ENCODE data around the gene ITIH1. TPM values are rescaled to one million over a fixed set of nuclear protein-coding genes. Genes with fewer than 3 reads are reported as not detected.
A peak's percentile ranks its signal among the peaks of the same experiment; 100 is the strongest.

Gene ITIH1
- total and polyA plus RNA-seq, 2 experiments from 2014 or later, result not detected

GRCh38 chr3:52817221-52817620 is 39.8 kb downstream of the ITIH1 start:
- no peak overlapping the region for H3K4me3 ChIP-seq
- H3K4me2 ChIP-seq (ENCODE audit: unreplicated experiment), result no peak overlapping the region
- in situ Hi-C loops (cut with MboI), result no loop called here
- 92 to 95% methylated on average over 10 of the region's 10 CpGs for WGBS, 2 experiments (ENCODE audit: low coverage in 1 of 2, low lambda C conversion rate in 2 of 2, missing lambda C conversion rate in 2 of 2)
- no peaks in the 10 kb centered on the region for H3K79me2 ChIP-seq (ENCODE audit: insufficient read depth)
- no peaks in the 10 kb centered on the region for H3K9me2 ChIP-seq (ENCODE audit: insufficient read depth)
- H3K27ac ChIP-seq, result no peak overlapping the region
- no peaks in the 10 kb centered on the region for H3K27me3 ChIP-seq (replicated peaks; ENCODE audit: insufficient read depth)
- H4K20me1 ChIP-seq (ENCODE audit: insufficient read depth), result no peaks in the 10 kb centered on the region
- no peaks in the 10 kb centered on the region for H3K4me1 ChIP-seq (ENCODE audit: insufficient read depth)
- TF ChIP-seq EZH2phosphoT487 (IDR thresholded peaks at IDR 0.05; ENCODE audit: insufficient read depth, low read depth), result no peak
- no peak for TF ChIP-seq EZH2 (IDR thresholded peaks at IDR 0.05; ENCODE audit: insufficient read depth, poor library complexity, severe bottlenecking)
- H3F3A ChIP-seq (ENCODE audit: insufficient read depth), result no peaks in the 10 kb centered on the region
- no peaks in the 10 kb centered on the region for H3K36me3 ChIP-seq (ENCODE audit: low read depth)
- H3K9me3 ChIP-seq (ENCODE audit: low read depth), result no peaks in the 10 kb centered on the region
- H2AFZ ChIP-seq, result no peak overlapping the region
- DNase-seq, result no peak
- no peak overlapping the region for H3K9ac ChIP-seq

GRCh38 chr3:52817860-52818259 is 40.5 kb downstream of the ITIH1 start:
- Histone ChIP-seq H3K4me3 (no peak overlapping the region), H3K79me2 (ENCODE audit: insufficient read depth) (no peaks in the 10 kb centered on the region), H3K27me3 (replicated peaks; ENCODE audit: insufficient read depth) (no peaks in the 10 kb centered on the region), H3F3A (ENCODE audit: insufficient read depth) (no peaks in the 10 kb centered on the region), H2AFZ (no peak overlapping the region), H3K9me3 (ENCODE audit: low read depth) (no peaks in the 10 kb centered on the region), H3K4me1 (ENCODE audit: insufficient read depth) (no peaks in the 10 kb centered on the region), H3K4me2 (ENCODE audit: unreplicated experiment) (no peak overlapping the region), H3K9me2 (ENCODE audit: insufficient read depth) (no peaks in the 10 kb centered on the region), H3K36me3 (ENCODE audit: low read depth) (no peaks in the 10 kb centered on the region), H3K27ac (no peak overlapping the region), H3K9ac (no peak overlapping the region), H4K20me1 (ENCODE audit: insufficient read depth) (no peaks in the 10 kb centered on the region)
- in situ Hi-C loops (cut with MboI), result no loop called here
- TF ChIP-seq EZH2phosphoT487 (IDR thresholded peaks at IDR 0.05; ENCODE audit: insufficient read depth, low read depth), result no peak
- no peak for TF ChIP-seq EZH2 (IDR thresholded peaks at IDR 0.05; ENCODE audit: insufficient read depth, poor library complexity, severe bottlenecking)
- WGBS, 2 experiments (ENCODE audit: low coverage in 1 of 2, low lambda C conversion rate in 2 of 2, missing lambda C conversion rate in 2 of 2), result 88 to 91% methylated on average over 7 of the region's 7 CpGs
- no peak for DNase-seq

GRCh38 chr3:52819936-52820335 is 42.5 kb downstream of the ITIH1 start:
- 82 to 90% methylated on average over 2 of the region's 2 CpGs for WGBS, 2 experiments (ENCODE audit: low coverage in 1 of 2, low lambda C conversion rate in 2 of 2, missing lambda C conversion rate in 2 of 2)
- in situ Hi-C loops (cut with MboI), result no loop called here
- H3K27ac ChIP-seq, result no peak overlapping the region

GRCh38 chr3:52820736-52821135 is 43.3 kb downstream of the ITIH1 start:
- Histone ChIP-seq H3K4me1 (ENCODE audit: insufficient read depth) (no peaks in the 10 kb centered on the region), H4K20me1 (ENCODE audit: insufficient read depth) (no peaks in the 10 kb centered on the region), H3K79me2 (ENCODE audit: insufficient read depth) (no peaks in the 10 kb centered on the region), H2AFZ (no peak overlapping the region), H3K9ac (no peak overlapping the region), H3K4me2 (ENCODE audit: unreplicated experiment) (no peak overlapping the region), H3F3A (ENCODE audit: insufficient read depth) (no peaks in the 10 kb centered on the region), H3K9me3 (ENCODE audit: low read depth) (no peaks in the 10 kb centered on the region), H3K27me3 (replicated peaks; ENCODE audit: insufficient read depth) (no peaks in the 10 kb centered on the region), H3K36me3 (ENCODE audit: low read depth) (no peaks in the 10 kb centered on the region), H3K27ac (no peak overlapping the region), H3K9me2 (ENCODE audit: insufficient read depth) (no peaks in the 10 kb centered on the region), H3K4me3 (no peak overlapping the region)
- peak; percentile 50 for DNase-seq
- in situ Hi-C loops (cut with MboI), result no loop called here
- WGBS, 2 experiments (ENCODE audit: low coverage in 1 of 2, low lambda C conversion rate in 2 of 2, missing lambda C conversion rate in 2 of 2), result 45 to 51% methylated on average over 11 of the region's 11 CpGs
- TF ChIP-seq EZH2phosphoT487 (IDR thresholded peaks at IDR 0.05; ENCODE audit: insufficient read depth, low read depth) (no peak), EZH2 (IDR thresholded peaks at IDR 0.05; ENCODE audit: insufficient read depth, poor library complexity, severe bottlenecking) (no peak)

More at GRCh38 chr3:52819936-52820335, 42.5 kb downstream of the ITIH1 start:
- Histone ChIP-seq H3K36me3 (ENCODE audit: low read depth) (no peaks in the 10 kb centered on the region), H4K20me1 (ENCODE audit: insufficient read depth) (no peaks in the 10 kb centered on the region), H3K27me3 (replicated peaks; ENCODE audit: insufficient read depth) (no peaks in the 10 kb centered on the region), H3K4me1 (ENCODE audit: insufficient read depth) (no peaks in the 10 kb centered on the region), H3K4me3 (no peak overlapping the region), H3K9me2 (ENCODE audit: insufficient read depth) (no peaks in the 10 kb centered on the region), H3K79me2 (ENCODE audit: insufficient read depth) (no peaks in the 10 kb centered on the region), H3F3A (ENCODE audit: insufficient read depth) (no peaks in the 10 kb centered on the region), H3K9me3 (ENCODE audit: low read depth) (no peaks in the 10 kb centered on the region), H2AFZ (no peak overlapping the region), H3K9ac (no peak overlapping the region), H3K4me2 (ENCODE audit: unreplicated experiment) (no peak overlapping the region)
- TF ChIP-seq EZH2 (IDR thresholded peaks at IDR 0.05; ENCODE audit: insufficient read depth, poor library complexity, severe bottlenecking) (no peak), EZH2phosphoT487 (IDR thresholded peaks at IDR 0.05; ENCODE audit: insufficient read depth, low read depth) (no peak)
- DNase-seq, result no peak

- H3K4me3 ChIP-seq, result no peak overlapping the region
- DNase-seq, result no peak
- TF ChIP-seq EZH2 (IDR thresholded peaks at IDR 0.05; ENCODE audit: insufficient read depth, poor library complexity, severe bottlenecking) (no peak), EZH2phosphoT487 (IDR thresholded peaks at IDR 0.05; ENCODE audit: insufficient read depth, low read depth) (no peak)
- no peak overlapping the region for H3K4me2 ChIP-seq (ENCODE audit: unreplicated experiment)
- H4K20me1 ChIP-seq (ENCODE audit: insufficient read depth), result no peaks in the 10 kb centered on the region
- no peak overlapping the region for H2AFZ ChIP-seq
- in situ Hi-C loops (cut with MboI), result no loop called here
- no peaks in the 10 kb centered on the region for H3K79me2 ChIP-seq (ENCODE audit: insufficient read depth)
- H3K9me3 ChIP-seq (ENCODE audit: low read depth), result no peaks in the 10 kb centered on the region
- H3K9me2 ChIP-seq (ENCODE audit: insufficient read depth), result no peaks in the 10 kb centered on the region
- no peak overlapping the region for H3K27ac ChIP-seq
- no peak overlapping the region for H3K9ac ChIP-seq
- no peaks in the 10 kb centered on the region for H3F3A ChIP-seq (ENCODE audit: insufficient read depth)
- H3K27me3 ChIP-seq (replicated peaks; ENCODE audit: insufficient read depth), result no peaks in the 10 kb centered on the region
- no peaks in the 10 kb centered on the region for H3K4me1 ChIP-seq (ENCODE audit: insufficient read depth)
- no peaks in the 10 kb centered on the region for H3K36me3 ChIP-seq (ENCODE audit: low read depth)
- 85 to 87% methylated on average over 5 of the region's 5 CpGs for WGBS, 2 experiments (ENCODE audit: low coverage in 1 of 2, low lambda C conversion rate in 2 of 2, missing lambda C conversion rate in 2 of 2)
Measured at GRCh38 chr3:52822363-52822762, 45.0 kb downstream of the ITIH1 start.

All from GM23248 (cell line).